Mesodermal cell (in vitro differentiated cells): ENCODE data around the gene SOX6.

Experiments
- H3K27ac ChIP-seq: 2 replicates; pipeline ENCODE4 v1.7.0; 2013; ENCODE audit warnings: mild to moderate bottlenecking, low read depth, low read length, moderate library complexity; ENCODE audit not compliant: severe bottlenecking
- H3K36me3 ChIP-seq: 2 replicates; pipeline ENCODE4 v1.7.1; 2013; ENCODE audit warnings: mild to moderate bottlenecking, low read length, moderate library complexity; ENCODE audit not compliant: control insufficient read depth, insufficient read depth
- H3K4me1 ChIP-seq: one replicate; pipeline ENCODE4 v1.7.1; 2013; ENCODE audit warnings: mild to moderate bottlenecking, low read length; ENCODE audit not compliant: insufficient read depth, control insufficient read depth, poor library complexity, severe bottlenecking
- H3K4me3 ChIP-seq: 2 replicates; pipeline ENCODE4 v1.7.0; 2013; ENCODE audit warnings: low read length, control low read depth, mild to moderate bottlenecking; ENCODE audit not compliant: insufficient read depth, poor library complexity, severe bottlenecking; ENCODE audit errors: extremely low read depth
- H3K9me3 ChIP-seq: 2 replicates; pipeline ENCODE4 v1.7.1; 2013; ENCODE audit warnings: mild to moderate bottlenecking, low read length, moderate library complexity; ENCODE audit not compliant: control insufficient read depth
- WGBS, 2 experiments: methylation state at CpG; one replicate each; pipeline ENCODE4 v1.1.5; 2013; ENCODE audit warnings: missing lambda C conversion rate in 2 of 2; ENCODE audit not compliant: insufficient coverage in 2 of 2; 5-methylcytosine and 5-hydroxymethylcytosine counted together

SOX6 gene

DNA sequence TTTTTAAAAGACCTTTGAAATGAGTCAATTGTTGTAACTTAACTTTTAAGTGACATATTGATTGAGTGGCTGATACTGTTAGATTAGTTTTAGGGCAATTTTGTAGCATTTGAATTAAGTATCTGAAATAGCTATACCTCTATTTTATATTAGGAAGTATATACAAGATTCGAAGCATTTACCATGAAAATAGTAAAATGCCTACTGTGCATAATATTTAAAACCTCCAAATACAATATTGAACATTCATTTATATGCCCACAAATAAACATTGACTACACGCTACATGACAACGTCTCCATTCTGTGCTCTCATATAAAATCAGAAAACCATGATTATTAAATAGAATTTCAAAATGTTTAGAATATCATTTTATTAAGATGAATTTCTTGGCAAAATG, 14.5 kb downstream of the SOX6 start:
- WGBS, 2 experiments = no CpG with 5 or more reads among the region's 3 CpGs
- H3K4me3 ChIP-seq = no peak overlapping the region
- H3K4me1 ChIP-seq = peaks cover 8% of the 10 kb centered on the region
- H3K27ac ChIP-seq = no peak overlapping the region
- H3K36me3 ChIP-seq = no peaks in the 10 kb centered on the region
- H3K9me3 ChIP-seq = no peaks in the 10 kb centered on the region

DNA sequence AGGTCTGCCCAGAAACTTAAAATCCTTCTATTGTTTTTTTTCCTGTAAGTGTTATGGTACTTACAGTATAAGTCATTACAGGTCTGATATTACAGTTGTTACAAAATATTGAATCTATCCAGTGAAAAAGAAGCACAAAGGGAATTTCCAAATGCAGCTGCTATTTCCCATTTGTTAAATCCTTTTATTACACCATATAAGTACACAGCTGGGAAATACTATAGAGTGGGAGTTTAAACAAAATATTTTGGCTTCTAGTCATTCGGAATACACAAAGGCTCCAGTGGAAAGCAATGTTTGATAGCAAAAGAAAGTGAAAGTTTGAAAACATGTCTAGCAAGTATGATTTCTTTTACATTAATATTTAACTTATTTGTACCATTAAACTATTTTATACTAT, 18.0 kb downstream of the SOX6 start:
- H3K4me3 ChIP-seq = no peak overlapping the region
- H3K4me1 ChIP-seq = peaks cover 8% of the 10 kb centered on the region
- no CpG with 5 or more reads among the region's 1 CpG for WGBS, 2 experiments
- no peaks in the 10 kb centered on the region for H3K9me3 ChIP-seq
- H3K27ac ChIP-seq = no peak overlapping the region
- H3K36me3 ChIP-seq = no peaks in the 10 kb centered on the region

DNA sequence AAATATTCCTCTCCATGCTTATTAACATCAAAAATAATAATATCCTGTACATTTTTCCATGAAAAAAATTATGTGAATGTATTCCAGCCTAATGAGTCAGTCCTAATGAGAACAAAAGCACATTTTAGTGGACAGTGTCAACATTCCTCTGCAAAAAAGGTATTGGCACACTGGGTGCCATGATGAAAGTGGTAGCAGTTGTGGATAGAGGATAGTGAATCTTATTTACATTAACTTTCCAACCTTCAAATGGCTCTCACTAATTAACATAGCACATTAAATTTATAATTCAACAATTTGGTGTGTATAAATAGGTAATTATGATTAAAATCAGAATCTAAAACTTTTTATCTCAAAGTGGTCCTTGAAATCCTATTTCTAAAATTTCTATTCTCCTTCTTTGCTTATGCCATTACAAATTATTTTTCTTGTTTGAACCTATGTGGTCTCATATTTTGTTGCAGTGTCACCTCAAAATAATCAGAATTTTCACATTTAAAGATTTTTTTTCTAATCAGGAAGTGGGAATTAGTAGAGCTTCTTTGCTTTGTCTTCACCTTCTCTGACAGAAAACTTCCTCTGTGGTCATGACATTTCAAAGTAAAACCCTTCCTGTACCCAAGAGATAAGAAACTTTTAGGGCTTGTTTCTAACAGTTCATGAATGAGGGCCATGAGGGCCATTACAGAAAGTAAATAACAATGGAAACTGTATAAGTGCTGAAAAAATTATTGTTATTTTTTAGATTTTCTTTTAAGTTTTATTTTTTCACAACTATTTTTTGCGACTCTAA, 18.7 kb downstream of the SOX6 start:
- Histone ChIP-seq H3K36me3 (no peaks in the 10 kb centered on the region), H3K4me1 (peaks cover 8% of the 10 kb centered on the region), H3K9me3 (no peaks in the 10 kb centered on the region), H3K4me3 (no peak overlapping the region), H3K27ac (no peak overlapping the region)
- WGBS, 2 experiments = no CpG with 5 or more reads among the region's 1 CpG

DNA sequence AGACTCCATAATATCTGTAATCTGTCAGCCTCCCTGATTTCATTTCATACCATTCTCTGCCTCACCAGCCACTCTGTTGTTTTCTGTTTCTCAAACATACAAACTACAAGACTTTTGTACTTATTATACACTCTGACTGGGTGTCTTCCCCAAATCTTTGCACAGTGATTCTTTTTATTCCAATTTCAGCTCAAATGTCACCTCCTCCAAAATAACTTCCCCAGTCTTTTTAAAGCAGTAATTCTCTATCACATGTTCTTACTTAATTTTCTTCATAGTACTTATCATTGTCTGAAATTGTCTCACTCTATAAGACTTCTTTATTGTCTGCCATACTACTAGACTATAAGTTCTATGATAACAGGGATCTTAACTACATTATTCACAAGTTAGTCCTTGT, 19.6 kb downstream of the SOX6 start:
- H3K4me3 ChIP-seq = no peak overlapping the region
- no peaks in the 10 kb centered on the region for H3K9me3 ChIP-seq
- no peaks in the 10 kb centered on the region for H3K36me3 ChIP-seq
- H3K27ac ChIP-seq = no peak overlapping the region
- H3K4me1 ChIP-seq = peaks cover 8% of the 10 kb centered on the region

DNA sequence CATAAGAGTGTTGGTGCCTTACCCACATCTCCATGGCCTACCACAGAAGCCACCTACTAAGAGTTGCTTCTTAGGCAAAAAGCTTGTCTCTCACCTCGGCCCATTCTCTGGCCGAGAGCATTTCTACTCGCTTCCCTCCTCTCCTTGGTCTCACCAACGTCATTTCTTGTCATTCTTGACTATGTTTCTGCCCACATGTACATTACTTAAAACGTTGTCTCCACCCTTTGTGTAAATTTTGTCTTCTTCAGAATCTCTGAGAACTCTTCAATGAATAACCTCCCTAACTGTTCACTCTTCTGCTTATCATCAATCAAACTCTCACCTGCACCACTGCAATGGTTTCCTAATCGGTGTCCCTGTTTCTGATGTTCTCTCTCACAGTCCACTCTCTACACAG, 20.1 kb downstream of the SOX6 start:
- Histone ChIP-seq H3K27ac (no peak overlapping the region), H3K4me1 (peaks cover 8% of the 10 kb centered on the region), H3K36me3 (no peaks in the 10 kb centered on the region), H3K4me3 (no peak overlapping the region), H3K9me3 (no peaks in the 10 kb centered on the region)
- WGBS, 2 experiments = 83 to 91% methylated on average over 6 of the region's 6 CpGs

DNA sequence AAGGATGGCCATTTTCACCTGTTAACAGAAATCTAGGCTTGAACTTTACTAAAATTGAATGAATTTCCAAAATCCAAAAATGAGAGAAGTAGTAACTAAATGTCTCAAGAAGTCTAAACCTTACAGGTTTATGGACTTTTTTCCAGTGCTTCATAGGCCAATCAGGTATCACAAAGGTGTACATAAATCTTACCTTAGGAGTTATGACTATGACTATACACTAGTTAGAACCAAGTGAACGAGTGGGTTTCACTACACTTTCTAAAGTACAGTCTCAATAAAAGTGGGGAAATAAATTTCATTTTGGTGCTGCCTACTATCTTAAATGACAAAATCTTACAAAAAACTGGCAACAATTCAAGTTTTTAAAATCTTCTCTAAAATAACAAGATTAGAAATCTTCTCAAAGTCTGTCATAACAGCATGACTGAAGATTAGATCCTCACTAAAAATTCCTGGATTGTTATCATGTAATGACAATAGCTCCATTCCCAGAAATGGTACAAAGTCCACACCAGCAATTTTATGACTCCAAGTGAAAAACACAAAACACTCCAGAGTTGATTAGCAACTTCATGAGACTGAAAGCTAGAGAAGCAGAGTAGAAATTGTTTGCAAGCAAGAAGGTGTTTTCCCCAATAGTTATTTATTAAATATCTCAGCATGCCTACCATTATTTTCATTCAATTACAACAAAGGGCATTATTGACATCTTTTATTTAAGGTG, 20.9 kb downstream of the SOX6 start:
- Histone ChIP-seq H3K4me1 (peaks cover 8% of the 10 kb centered on the region), H3K27ac (no peak overlapping the region), H3K4me3 (no peak overlapping the region), H3K9me3 (no peaks in the 10 kb centered on the region), H3K36me3 (no peaks in the 10 kb centered on the region)
- WGBS, 2 experiments = no CpG with 5 or more reads among the region's 1 CpG

DNA sequence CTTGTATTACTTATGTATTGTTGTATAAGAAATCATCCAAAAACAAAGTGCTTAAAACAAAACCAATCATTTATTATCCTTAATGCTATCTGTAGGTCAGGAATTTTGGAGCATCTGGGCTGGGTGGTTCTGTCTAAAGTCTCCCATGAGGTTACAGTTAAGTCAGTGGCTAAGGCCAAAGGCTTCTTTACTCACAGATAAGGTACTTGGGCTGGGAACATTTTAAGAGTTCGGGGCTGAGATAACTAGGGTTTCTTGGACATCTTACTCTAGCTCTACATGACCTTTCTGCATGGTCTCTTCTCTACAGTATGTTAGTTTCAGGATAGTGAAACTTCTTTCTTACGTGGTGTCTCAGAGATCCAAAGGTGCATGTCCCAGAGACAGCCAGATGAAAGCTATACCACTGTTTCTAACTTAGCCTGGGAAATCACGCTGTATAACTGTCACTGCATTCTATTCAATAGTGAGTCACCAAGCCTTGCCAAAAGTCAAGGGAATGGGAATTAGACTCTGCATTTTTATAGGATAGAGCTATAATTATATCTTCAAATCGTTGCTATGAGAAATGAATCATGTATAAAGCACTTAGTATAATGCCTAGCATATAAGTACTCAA, 29.6 kb downstream of the SOX6 start:
- Histone ChIP-seq H3K9me3 (no peaks in the 10 kb centered on the region), H3K4me3 (no peak overlapping the region), H3K4me1 (no peaks in the 10 kb centered on the region), H3K36me3 (no peaks in the 10 kb centered on the region), H3K27ac (no peak overlapping the region)
- WGBS, 2 experiments = 86 to 100% methylated on average over 1 of the region's 4 CpGs

DNA sequence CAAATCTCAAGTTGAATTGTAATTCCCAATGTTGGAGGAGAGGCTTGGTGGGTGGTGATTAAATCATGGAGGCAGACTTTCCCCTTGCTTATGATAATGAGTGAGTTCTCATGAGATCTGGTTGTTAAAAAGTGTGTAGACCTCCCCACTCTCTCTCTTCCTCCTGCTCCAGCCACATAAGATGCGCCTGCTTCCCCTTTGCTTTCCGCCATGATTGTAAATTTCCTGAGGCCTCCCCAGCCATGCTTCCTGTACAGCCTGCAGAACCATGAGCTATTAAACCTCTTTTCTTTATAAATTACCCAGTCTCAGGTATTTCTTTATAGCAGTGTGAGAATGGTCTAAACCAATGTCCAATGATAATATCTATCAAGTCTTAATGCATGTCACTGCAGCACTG, 34.2 kb downstream of the SOX6 start:
- Histone ChIP-seq H3K9me3 (no peaks in the 10 kb centered on the region), H3K4me1 (peaks cover 2% of the 10 kb centered on the region), H3K27ac (no peak overlapping the region), H3K36me3 (no peaks in the 10 kb centered on the region), H3K4me3 (no peak overlapping the region)
- WGBS, 2 experiments = 94 to 100% methylated on average over 1 to 2 of the region's 2 CpGs

DNA sequence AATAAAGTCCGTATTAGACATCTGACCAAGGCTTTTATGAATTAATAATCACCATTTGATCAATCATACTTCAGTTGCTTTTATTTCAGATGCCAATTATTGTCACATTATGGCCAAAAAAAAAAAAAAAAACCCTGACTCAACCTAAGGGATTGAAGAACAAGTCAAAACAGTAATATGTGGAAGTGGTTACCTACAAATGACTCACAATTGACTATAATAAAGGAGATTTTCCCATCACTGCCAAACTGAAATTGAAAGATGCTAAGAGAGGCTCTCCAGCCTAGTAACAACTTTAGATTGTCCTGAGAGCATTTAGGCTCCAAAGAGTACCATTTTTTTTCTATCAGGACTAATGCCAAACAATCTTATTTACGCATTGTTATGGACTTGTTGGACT, 35.2 kb downstream of the SOX6 start:
- Histone ChIP-seq H3K27ac (no peak overlapping the region), H3K4me1 (peaks cover 2% of the 10 kb centered on the region), H3K36me3 (no peaks in the 10 kb centered on the region), H3K4me3 (no peak overlapping the region), H3K9me3 (no peaks in the 10 kb centered on the region)
- no CpG with 5 or more reads among the region's 2 CpGs for WGBS, 2 experiments

DNA sequence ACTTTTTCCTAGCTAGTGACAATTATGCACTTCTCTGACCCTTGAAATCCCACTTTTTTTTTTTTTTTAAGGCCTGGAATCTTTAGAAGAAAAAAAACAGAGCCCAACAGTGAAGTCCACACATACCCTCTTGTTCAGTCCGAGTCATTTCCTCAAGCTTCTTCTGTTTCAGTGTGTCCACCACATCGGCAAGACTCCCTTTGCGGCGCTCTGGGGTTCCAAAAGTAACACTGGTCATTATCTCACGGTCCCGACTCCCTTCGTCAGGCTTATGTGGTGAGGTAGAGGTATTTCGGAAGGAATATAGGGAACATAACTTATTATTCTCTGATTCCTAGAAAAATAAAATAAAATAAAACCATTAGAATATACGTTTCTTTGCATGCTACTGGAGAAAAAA, 38.0 kb downstream of the SOX6 start:
- WGBS, 2 experiments = 78% methylated on average over 4 of the region's 9 CpGs; no CpG with 5 or more reads in 1 of the 2 experiments
- H3K36me3 ChIP-seq = no peaks in the 10 kb centered on the region

DNA sequence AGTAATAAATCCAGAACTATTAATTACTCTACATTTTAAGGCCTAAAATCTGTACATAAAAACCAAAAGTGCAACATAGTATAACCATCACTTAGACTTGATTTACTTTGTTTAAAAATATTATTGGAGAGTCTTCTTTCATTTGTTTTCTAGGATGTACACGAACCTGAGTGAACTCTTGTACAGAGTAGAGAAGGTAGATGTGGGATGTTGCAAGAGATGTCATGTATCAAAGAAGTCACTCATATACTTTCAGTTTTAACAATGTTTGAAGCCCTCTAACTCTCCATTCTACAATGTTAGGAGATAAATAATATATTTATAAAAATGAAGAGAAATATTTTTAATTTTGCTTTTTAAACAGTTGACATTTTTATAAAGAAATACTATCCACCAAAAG, 38.6 kb downstream of the SOX6 start:
- Histone ChIP-seq H3K27ac (no peak overlapping the region), H3K4me3 (no peak overlapping the region), H3K9me3 (no peaks in the 10 kb centered on the region), H3K4me1 (peaks cover 2% of the 10 kb centered on the region), H3K36me3 (no peaks in the 10 kb centered on the region)
- no CpG with 5 or more reads among the region's 1 CpG for WGBS, 2 experiments

More for the DNA sequence above, 38.0 kb downstream of the SOX6 start:
- Histone ChIP-seq H3K27ac (peak overlapping the region; percentile 18), H3K4me1 (peaks cover 2% of the 10 kb centered on the region), H3K4me3 (no peak overlapping the region), H3K9me3 (no peaks in the 10 kb centered on the region)
